DND-41 (cell line): ENCODE measurements around the gene IL1RN.

Experiments used
- ATAC-seq: fragments of 200-7000 bp; cut with Tn5 transposase; 3 replicates; pipeline ENCODE4 v1.9.1; 2021; ENCODE audit warnings: low read depth; ENCODE audit not compliant: insufficient read depth
- DNase-seq: peaks from one replicate; pipeline ENCODE4 v3.0.0-alpha.2; 2020
- H2AFZ ChIP-seq: 2 replicates; pipeline ENCODE4 v1.6.0; 2012; ENCODE audit warnings: low read depth, low read length
- H3K27ac ChIP-seq: 2 replicates; pipeline ENCODE4 v1.5.1; 2012; ENCODE audit warnings: low read length, inconsistent platforms
- H3K27me3 ChIP-seq: fragments of 200-600 bp; sonication (generic); 2 replicates; pipeline ENCODE4 v1.6.0; 2012; ENCODE audit warnings: low read length, mild to moderate bottlenecking, inconsistent platforms; ENCODE audit not compliant: insufficient read depth, poor library complexity
- H3K36me3 ChIP-seq: 2 replicates; pipeline ENCODE4 v1.5.1; 2012; ENCODE audit warnings: low read length, inconsistent platforms; ENCODE audit not compliant: insufficient read depth
- H3K4me1 ChIP-seq: 2 replicates; pipeline ENCODE4 v1.5.1; 2012; ENCODE audit warnings: mild to moderate bottlenecking, low read length; ENCODE audit not compliant: insufficient read depth
- H3K4me2 ChIP-seq: 2 replicates; pipeline ENCODE4 v1.6.0; 2012; ENCODE audit warnings: mild to moderate bottlenecking, moderate library complexity, low read length, inconsistent platforms; ENCODE audit not compliant: insufficient read depth
- H3K4me3 ChIP-seq, 2 experiments: fragments of 200-600 bp in 1 of 2; shearing (Covaris generic) in 1 of 2; 2 replicates each; pipeline ENCODE4 v1.5.1; 2012 to 2016; ENCODE audit warnings: inconsistent platforms in 2 of 2, low read length in 2 of 2, mild to moderate bottlenecking in 2 of 2, low read depth in 1 of 2, moderate library complexity in 1 of 2
- H3K79me2 ChIP-seq: 2 replicates; pipeline ENCODE4 v1.6.0; 2012; ENCODE audit warnings: low read length, inconsistent platforms; ENCODE audit not compliant: insufficient read depth
- H3K9ac ChIP-seq: 2 replicates; pipeline ENCODE4 v1.6.0; 2012; ENCODE audit warnings: low read depth, mild to moderate bottlenecking, inconsistent platforms, low read length, moderate library complexity
- H3K9me3 ChIP-seq: 2 replicates; pipeline ENCODE4 v1.5.1; 2012; ENCODE audit warnings: low read length, moderate library complexity, mild to moderate bottlenecking, inconsistent platforms; ENCODE audit not compliant: insufficient read depth, severe bottlenecking
- H4K20me1 ChIP-seq: 2 replicates; pipeline ENCODE4 v1.6.0; 2012; ENCODE audit warnings: low read length; ENCODE audit not compliant: insufficient read depth
- EZH2 ChIP-seq: IDR thresholded peaks from 3 replicates; pipeline ENCODE4 v1.6.1; 2012; ENCODE audit warnings: borderline replicate concordance, low read depth, mild to moderate bottlenecking, moderate library complexity, low read length, inconsistent platforms; ENCODE audit not compliant: severe bottlenecking
- TF ChIP-seq, protein P1 (sequence below): IDR thresholded peaks from 2 replicates; pipeline ENCODE4 v1.5.1; 2012; ENCODE audit warnings: borderline replicate concordance, low read length, moderate library complexity, mild to moderate bottlenecking; ENCODE audit not compliant: poor library complexity, severe bottlenecking; ENCODE audit errors: extremely low read depth

IL1RN gene

GRCh38 chr2:113157897-113158753 lies 30.7 kb downstream of the IL1RN start:
- Histone ChIP-seq H3K4me2 (peak overlapping the region; percentile 75), H3K27ac (peak overlapping the region; percentile 40), H3K4me3 (peak overlapping the region; percentile 19 to 75; a peak in 3 of 4 replicates), H3K9ac (peak overlapping the region; percentile 77), H3K27me3 (peaks cover 3% of the 10 kb centered on the region), H2AFZ (peak overlapping the region; percentile 93), H3K9me3 (no peaks in the 10 kb centered on the region), H3K36me3 (no peaks in the 10 kb centered on the region), H4K20me1 (no peaks in the 10 kb centered on the region), H3K79me2 (peaks cover 3% of the 10 kb centered on the region; the same call in 1 of the 2 replicates), H3K4me1 (peaks cover 19% of the 10 kb centered on the region)
- TF ChIP-seq EZH2 = no peak
- TF ChIP-seq, protein P1, sequence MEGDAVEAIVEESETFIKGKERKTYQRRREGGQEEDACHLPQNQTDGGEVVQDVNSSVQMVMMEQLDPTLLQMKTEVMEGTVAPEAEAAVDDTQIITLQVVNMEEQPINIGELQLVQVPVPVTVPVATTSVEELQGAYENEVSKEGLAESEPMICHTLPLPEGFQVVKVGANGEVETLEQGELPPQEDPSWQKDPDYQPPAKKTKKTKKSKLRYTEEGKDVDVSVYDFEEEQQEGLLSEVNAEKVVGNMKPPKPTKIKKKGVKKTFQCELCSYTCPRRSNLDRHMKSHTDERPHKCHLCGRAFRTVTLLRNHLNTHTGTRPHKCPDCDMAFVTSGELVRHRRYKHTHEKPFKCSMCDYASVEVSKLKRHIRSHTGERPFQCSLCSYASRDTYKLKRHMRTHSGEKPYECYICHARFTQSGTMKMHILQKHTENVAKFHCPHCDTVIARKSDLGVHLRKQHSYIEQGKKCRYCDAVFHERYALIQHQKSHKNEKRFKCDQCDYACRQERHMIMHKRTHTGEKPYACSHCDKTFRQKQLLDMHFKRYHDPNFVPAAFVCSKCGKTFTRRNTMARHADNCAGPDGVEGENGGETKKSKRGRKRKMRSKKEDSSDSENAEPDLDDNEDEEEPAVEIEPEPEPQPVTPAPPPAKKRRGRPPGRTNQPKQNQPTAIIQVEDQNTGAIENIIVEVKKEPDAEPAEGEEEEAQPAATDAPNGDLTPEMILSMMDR = no peak
- no peak for ATAC-seq
- no peak for DNase-seq

GRCh38 chr2:113158884-113159553 lies 31.6 kb downstream of the IL1RN start:
- Histone ChIP-seq H2AFZ (no peak overlapping the region), H3K4me2 (no peak overlapping the region), H3K27ac (no peak overlapping the region), H3K4me1 (peaks cover 19% of the 10 kb centered on the region), H3K4me3 (no peak overlapping the region), H3K27me3 (peaks cover 3% of the 10 kb centered on the region), H4K20me1 (no peaks in the 10 kb centered on the region), H3K9ac (no peak overlapping the region), H3K36me3 (no peaks in the 10 kb centered on the region), H3K9me3 (no peaks in the 10 kb centered on the region), H3K79me2 (peaks cover 3% of the 10 kb centered on the region; the same call in 1 of the 2 replicates)
- no peak for ATAC-seq
- TF ChIP-seq, protein P1 = no peak
- TF ChIP-seq EZH2 = no peak
- DNase-seq = no peak

DNA sequence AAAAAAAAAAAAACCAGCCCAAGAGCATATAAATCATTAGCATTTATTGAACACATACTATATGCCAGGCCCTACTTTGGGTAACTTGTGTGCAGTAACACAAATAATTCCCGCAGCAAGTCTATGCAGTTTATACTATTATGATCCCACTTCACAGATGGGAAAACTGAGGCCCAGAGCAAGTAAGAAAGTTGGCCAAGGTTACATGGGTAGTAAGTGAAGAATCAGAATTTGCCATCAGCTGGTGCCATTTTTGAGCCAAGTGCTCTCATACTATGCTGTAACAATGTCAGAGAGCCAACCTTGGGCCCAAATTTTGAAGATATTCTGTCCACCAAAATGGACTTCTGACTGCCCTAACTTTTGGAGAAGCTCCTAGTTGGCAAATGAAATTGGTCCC lies 32.9 kb downstream of the IL1RN start:
- Histone ChIP-seq H4K20me1 (no peaks in the 10 kb centered on the region), H3K27me3 (peaks cover 3% of the 10 kb centered on the region), H3K4me3 (no peak overlapping the region), H3K79me2 (peaks cover 3% of the 10 kb centered on the region; the same call in 1 of the 2 replicates), H3K9ac (no peak overlapping the region), H3K27ac (no peak overlapping the region), H3K4me1 (peaks cover 19% of the 10 kb centered on the region), H3K4me2 (no peak overlapping the region), H3K9me3 (no peaks in the 10 kb centered on the region), H3K36me3 (no peaks in the 10 kb centered on the region), H2AFZ (no peak overlapping the region)
- TF ChIP-seq, protein P1 = no peak
- TF ChIP-seq EZH2 = no peak
- ATAC-seq = no peak
- no peak for DNase-seq
